ENCODE measurements around the gene RBM46. TPM values are rescaled to one million over a fixed set of nuclear protein-coding genes. Genes with fewer than 3 reads are reported as not detected.

RBM46 gene, protein sequence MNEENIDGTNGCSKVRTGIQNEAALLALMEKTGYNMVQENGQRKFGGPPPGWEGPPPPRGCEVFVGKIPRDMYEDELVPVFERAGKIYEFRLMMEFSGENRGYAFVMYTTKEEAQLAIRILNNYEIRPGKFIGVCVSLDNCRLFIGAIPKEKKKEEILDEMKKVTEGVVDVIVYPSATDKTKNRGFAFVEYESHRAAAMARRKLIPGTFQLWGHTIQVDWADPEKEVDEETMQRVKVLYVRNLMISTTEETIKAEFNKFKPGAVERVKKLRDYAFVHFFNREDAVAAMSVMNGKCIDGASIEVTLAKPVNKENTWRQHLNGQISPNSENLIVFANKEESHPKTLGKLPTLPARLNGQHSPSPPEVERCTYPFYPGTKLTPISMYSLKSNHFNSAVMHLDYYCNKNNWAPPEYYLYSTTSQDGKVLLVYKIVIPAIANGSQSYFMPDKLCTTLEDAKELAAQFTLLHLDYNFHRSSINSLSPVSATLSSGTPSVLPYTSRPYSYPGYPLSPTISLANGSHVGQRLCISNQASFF
- 0.04 and 0.21 TPM in 2 replicates for total RNA-seq

DNA sequence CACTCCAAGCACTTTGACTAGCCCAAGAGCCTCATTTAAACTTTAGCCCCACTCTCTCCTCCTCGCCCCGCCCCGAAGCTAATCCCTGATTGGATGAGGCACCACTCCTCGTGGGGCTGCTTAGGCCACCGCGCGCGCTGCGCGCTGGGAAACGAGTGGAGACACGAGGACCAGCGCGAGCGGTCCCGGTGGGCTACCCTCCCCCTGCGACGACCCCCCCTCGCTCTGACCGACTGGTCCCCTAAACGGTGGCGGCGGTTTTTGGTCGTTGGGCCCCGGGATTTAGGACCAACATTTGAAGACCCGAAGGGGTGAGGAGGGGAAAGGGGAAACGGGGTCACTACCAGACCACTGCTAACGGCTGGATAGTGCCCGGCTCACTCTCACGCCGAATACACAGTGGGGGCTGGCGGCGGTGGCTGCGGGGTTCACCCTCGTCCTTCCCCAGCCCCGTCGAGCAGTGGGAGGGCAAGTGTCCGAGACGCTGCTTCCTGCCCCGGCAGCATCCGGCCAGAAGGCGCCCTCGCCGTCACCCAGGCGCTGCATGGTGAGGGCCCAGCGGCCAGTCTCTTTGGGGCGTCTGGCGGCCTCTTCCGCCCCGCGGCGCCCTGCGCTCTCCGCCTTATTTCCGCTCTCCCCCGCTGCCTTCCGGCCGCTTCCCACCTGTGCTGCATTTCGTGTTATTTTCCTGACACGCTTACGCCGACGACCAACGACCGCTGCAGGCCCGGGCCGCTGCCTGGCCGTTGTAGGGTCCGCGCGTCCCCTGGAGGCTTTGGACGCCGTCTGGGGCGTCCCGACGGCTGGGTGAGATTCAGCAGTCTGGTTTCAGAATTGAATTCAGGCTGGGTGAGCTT lies at the start of gene RBM46:
RBM46 (plus strand) TSS at position 147 of the 857 bp plus-strand sequence. CDS start 15,481 bp downstream, outside the sequence.
- H3K36me3 ChIP-seq (ENCODE audit: control insufficient read depth, insufficient read depth, low read length), result no peaks in the 10 kb centered on the region
- H3K27me3 ChIP-seq (ENCODE audit: control insufficient read depth, insufficient read depth, low read length), result no peaks in the 10 kb centered on the region
- no peak for TF ChIP-seq CTCF (IDR thresholded peaks at IDR 0.05; ENCODE audit: insufficient read depth, low read length, poor library complexity, severe bottlenecking)
- no peak for DNase-seq (ENCODE audit: low read depth)
- H3K4me3 ChIP-seq (ENCODE audit: low read depth, low read length), result peak within 1 kb of the TSS; percentile 13

GRCh38 chr4:154731756-154732155 lies 49.3 kb upstream of the RBM46 start:
- H3K4me3 ChIP-seq (ENCODE audit: low read depth, low read length), result no peak overlapping the region
- no peak for DNase-seq (ENCODE audit: low read depth)
- no peaks in the 10 kb centered on the region for H3K27me3 ChIP-seq (ENCODE audit: control insufficient read depth, insufficient read depth, low read length)
- TF ChIP-seq CTCF (IDR thresholded peaks at IDR 0.05; ENCODE audit: insufficient read depth, low read length, poor library complexity, severe bottlenecking), result no peak
- no peaks in the 10 kb centered on the region for H3K36me3 ChIP-seq (ENCODE audit: control insufficient read depth, insufficient read depth, low read length)

- no peak overlapping the region for H3K4me3 ChIP-seq (ENCODE audit: low read depth, low read length)
- no peaks in the 10 kb centered on the region for H3K36me3 ChIP-seq (ENCODE audit: control insufficient read depth, insufficient read depth, low read length)
- no peak for TF ChIP-seq CTCF (IDR thresholded peaks at IDR 0.05; ENCODE audit: insufficient read depth, low read length, poor library complexity, severe bottlenecking)
- no peaks in the 10 kb centered on the region for H3K27me3 ChIP-seq (ENCODE audit: control insufficient read depth, insufficient read depth, low read length)
- no peak for DNase-seq (ENCODE audit: low read depth)
Observed at GRCh38 chr4:154732669-154733068, 48.4 kb upstream of the RBM46 start.

GRCh38 chr4:154736770-154737169 lies 44.3 kb upstream of the RBM46 start:
- TF ChIP-seq CTCF (IDR thresholded peaks at IDR 0.05; ENCODE audit: insufficient read depth, low read length, poor library complexity, severe bottlenecking), result no peak
- Histone ChIP-seq H3K36me3 (ENCODE audit: control insufficient read depth, insufficient read depth, low read length) (no peaks in the 10 kb centered on the region), H3K27me3 (ENCODE audit: control insufficient read depth, insufficient read depth, low read length) (peaks cover 3% of the 10 kb centered on the region), H3K4me3 (ENCODE audit: low read depth, low read length) (no peak overlapping the region)
- DNase-seq (ENCODE audit: low read depth), result no peak

DNA sequence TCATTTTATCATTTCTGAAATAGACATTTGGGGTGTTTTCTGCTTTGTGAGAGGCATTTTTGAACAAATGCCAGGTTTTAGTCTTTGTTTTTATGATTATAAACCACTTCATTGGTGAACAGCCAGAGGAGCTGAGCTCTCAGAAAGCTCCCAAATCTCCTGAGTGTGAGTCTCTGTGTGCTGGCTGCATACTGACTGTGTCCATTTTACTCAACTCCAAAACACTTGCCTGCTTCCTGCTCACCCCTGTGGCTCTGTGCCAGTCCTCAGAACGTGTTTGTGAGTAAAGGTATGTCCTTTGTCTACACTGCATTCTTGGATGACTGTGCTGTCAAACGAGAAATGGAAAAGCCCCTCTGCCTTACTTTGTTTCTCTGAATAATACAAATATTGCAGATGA lies 42.6 kb upstream of the RBM46 start:
- TF ChIP-seq CTCF (IDR thresholded peaks at IDR 0.05; ENCODE audit: insufficient read depth, low read length, poor library complexity, severe bottlenecking), result no peak
- DNase-seq (ENCODE audit: low read depth), result no peak
- Histone ChIP-seq H3K4me3 (ENCODE audit: low read depth, low read length) (no peak overlapping the region), H3K27me3 (ENCODE audit: control insufficient read depth, insufficient read depth, low read length) (peaks cover 13% of the 10 kb centered on the region), H3K36me3 (ENCODE audit: control insufficient read depth, insufficient read depth, low read length) (no peaks in the 10 kb centered on the region)
